ENCODE data around the gene ARHGEF16.

The ARHGEF16 gene

DNA sequence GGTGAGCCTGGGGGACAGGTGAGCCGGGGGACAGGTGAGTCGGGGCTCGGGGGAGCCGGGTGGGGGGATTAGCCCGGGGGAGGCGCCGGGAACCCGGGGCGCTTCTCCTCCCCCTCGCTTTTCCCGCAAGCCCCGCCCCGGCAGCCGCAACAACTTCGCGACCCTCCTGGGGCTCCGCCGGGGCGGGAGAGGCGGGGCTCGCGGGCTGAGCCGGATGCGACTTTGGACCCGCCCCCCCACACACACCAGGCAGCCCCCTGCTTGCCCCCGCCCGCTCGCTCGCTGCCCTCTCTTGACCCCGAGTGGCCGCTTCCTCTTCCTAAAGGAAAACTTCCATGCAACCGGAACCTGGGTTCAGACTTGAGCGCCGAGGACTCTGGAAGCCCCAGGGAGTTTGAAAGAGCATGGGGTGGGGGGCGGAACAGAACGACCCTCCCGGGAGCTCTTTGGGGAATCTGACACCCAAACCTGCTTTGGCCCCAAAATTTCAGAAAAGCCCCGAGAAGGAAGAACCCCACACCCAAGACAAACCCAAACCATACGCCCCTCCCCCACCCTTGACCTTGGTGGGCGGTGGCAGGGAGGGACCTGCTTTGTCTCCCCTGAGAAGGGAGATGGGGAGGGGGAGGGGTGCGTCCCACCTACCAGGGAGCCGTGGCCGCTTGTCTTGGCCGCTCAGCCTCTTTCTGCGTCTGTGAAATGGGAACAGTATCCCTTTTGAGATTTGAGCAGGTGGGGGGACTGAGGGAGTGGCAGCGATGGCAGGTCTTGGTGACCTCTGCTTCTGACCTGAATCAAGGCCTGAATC, 550 bp downstream of the ARHGEF16 start:
- ATAC-seq (ENCODE audit: low read depth) (peak; percentile 18; the same call in 2 of the 3 replicates), DNase-seq (ENCODE audit: low spot score) (no peak)
- Histone ChIP-seq H3K4me3 (ENCODE audit: severe bottlenecking) (peak overlapping the region; percentile 67), H3K36me3 (ENCODE audit: low read depth) (no peaks in the 10 kb centered on the region), H3K4me1 (ENCODE audit: insufficient read depth, poor library complexity, severe bottlenecking) (peaks cover 13% of the 10 kb centered on the region), H3K27ac (ENCODE audit: poor library complexity, severe bottlenecking) (peak overlapping the region; percentile 51), H3K9me3 (ENCODE audit: severe bottlenecking) (no peaks in the 10 kb centered on the region), H3K27me3 (ENCODE audit: insufficient read depth, poor library complexity, severe bottlenecking) (no peaks in the 10 kb centered on the region)
- TF ChIP-seq, protein P1, sequence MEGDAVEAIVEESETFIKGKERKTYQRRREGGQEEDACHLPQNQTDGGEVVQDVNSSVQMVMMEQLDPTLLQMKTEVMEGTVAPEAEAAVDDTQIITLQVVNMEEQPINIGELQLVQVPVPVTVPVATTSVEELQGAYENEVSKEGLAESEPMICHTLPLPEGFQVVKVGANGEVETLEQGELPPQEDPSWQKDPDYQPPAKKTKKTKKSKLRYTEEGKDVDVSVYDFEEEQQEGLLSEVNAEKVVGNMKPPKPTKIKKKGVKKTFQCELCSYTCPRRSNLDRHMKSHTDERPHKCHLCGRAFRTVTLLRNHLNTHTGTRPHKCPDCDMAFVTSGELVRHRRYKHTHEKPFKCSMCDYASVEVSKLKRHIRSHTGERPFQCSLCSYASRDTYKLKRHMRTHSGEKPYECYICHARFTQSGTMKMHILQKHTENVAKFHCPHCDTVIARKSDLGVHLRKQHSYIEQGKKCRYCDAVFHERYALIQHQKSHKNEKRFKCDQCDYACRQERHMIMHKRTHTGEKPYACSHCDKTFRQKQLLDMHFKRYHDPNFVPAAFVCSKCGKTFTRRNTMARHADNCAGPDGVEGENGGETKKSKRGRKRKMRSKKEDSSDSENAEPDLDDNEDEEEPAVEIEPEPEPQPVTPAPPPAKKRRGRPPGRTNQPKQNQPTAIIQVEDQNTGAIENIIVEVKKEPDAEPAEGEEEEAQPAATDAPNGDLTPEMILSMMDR (IDR thresholded peaks at IDR 0.05; ENCODE audit: poor library complexity, severe bottlenecking) = peak; percentile 1

DNA sequence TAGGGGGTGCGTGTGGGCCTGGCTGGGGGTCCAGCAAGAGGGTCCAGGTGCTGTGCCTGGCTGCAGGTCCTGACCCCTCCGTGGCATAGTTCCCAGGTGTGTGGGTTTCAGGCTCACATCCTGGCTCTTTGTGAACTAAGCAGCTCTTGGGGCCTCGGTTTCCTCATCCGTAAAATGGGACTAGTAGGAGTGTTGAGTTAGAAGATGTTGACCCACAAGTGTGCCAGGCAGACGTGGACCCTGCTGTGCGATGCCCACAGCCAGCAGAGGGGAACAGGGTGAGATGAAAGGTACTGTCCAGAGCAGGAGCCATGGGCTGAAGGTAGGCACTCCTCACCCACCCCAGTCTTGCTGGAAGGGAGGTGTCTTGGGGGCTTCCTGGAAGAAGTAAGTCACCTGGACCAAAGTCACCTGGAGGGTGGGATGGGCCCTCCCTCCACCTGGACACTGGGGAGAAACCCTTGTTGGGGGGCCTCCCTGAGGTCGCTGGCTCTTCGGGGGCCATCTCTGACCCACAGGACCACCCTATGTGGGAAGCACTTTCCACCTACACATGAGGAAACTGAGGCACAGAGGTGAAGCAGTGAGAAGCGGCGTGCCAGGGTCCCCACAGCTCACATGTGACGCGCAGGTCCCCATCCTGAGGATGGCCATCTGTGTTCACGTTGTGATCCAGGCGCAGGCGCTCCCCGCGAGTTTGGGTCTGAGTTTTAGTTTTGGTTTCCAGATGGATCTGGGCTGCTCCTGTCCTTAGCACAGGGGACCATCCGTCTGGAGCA, 1.4 kb downstream of the ARHGEF16 start:
- Histone ChIP-seq H3K36me3 (ENCODE audit: low read depth) (no peaks in the 10 kb centered on the region), H3K4me3 (ENCODE audit: severe bottlenecking) (peak overlapping the region; percentile 67), H3K9me3 (ENCODE audit: severe bottlenecking) (no peaks in the 10 kb centered on the region), H3K27ac (ENCODE audit: poor library complexity, severe bottlenecking) (peak overlapping the region; percentile 51), H3K4me1 (ENCODE audit: insufficient read depth, poor library complexity, severe bottlenecking) (peaks cover 21% of the 10 kb centered on the region), H3K27me3 (ENCODE audit: insufficient read depth, poor library complexity, severe bottlenecking) (no peaks in the 10 kb centered on the region)
- DNase-seq (ENCODE audit: low spot score) = no peak
- no peak for ATAC-seq (ENCODE audit: low read depth)
- TF ChIP-seq, protein P1 (IDR thresholded peaks at IDR 0.05; ENCODE audit: poor library complexity, severe bottlenecking) = no peak

DNA sequence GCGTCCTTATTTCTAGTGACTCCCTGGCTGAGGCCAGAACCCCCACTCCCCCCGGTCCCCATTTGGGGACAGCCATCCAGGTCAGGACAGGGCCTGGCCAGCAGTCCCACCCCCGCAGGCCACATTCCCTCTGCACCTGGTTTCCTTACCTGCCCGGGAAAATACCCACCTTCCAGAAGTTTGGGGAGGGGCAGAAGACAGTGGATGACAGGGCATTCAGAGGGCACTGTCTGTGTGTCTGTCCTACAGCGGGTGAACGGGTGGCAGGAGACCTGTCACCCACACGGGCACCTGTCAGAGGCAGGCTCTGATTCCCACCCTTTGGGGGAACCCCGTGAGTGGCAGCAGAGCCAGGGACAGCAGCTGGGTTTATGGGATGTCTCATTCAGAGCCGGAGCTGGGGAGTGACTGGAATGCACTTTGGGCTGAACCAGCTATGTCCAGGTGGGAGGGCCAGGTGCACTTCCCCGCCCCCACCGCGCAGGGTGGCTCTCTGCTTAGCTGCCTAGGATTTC, 2.0 kb downstream of the ARHGEF16 start:
- H3K4me1 ChIP-seq (ENCODE audit: insufficient read depth, poor library complexity, severe bottlenecking) = peaks cover 23% of the 10 kb centered on the region
- no peak for ATAC-seq (ENCODE audit: low read depth)
- no peaks in the 10 kb centered on the region; the same call in 1 of the 2 replicates for H3K36me3 ChIP-seq (ENCODE audit: low read depth)
- no peak for DNase-seq (ENCODE audit: low spot score)
- H3K27me3 ChIP-seq (ENCODE audit: insufficient read depth, poor library complexity, severe bottlenecking) = no peaks in the 10 kb centered on the region
- no peak overlapping the region for H3K4me3 ChIP-seq (ENCODE audit: severe bottlenecking)
- TF ChIP-seq, protein P1 (IDR thresholded peaks at IDR 0.05; ENCODE audit: poor library complexity, severe bottlenecking) = no peak
- H3K27ac ChIP-seq (ENCODE audit: poor library complexity, severe bottlenecking) = no peak overlapping the region
- no peaks in the 10 kb centered on the region for H3K9me3 ChIP-seq (ENCODE audit: severe bottlenecking)

DNA sequence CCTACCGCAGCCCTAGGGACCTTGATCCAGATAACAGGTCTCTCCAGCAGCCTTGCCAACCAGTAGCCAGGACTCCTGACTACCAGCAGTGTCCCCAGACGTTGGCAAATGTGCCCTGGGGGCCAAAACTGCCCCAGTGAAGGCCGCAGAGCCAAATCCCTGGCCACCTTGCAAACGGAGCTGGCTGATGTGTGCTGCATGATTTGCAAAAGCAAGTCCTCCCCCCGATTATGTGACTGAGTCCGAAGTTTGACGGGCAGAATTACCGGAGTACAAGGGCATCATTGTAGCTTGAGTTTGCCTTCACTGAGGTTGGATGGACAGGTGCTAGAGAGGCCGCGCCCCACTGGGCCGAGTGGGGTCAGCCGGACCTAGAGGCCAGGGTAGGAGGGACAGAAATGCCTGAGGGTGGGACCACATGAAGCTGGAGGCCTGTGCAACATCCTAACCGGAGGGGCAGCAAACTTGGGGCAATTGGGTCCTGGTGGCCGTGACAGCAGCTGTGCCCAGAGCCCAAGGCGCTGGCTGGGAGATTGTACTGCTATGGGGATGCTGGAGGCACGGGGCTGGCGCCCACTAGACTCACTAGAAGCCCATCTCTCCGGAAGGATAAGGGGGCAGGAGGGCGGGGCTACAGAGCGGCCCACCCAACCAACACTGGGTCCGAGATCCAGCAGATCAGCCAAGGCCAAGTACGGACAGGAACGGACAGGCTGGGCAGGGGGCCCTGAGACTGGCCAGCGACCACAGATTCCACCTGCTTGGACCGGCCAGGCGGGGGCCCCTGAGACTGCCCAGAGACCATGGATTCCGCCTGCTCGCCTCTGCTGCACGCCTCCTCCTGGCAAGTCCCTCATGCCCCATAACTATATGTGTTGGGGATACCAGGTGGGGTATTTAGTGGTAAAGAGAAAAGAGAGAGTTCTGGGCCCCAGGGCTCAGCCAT, 2.8 kb downstream of the ARHGEF16 start:
- Histone ChIP-seq H3K4me1 (ENCODE audit: insufficient read depth, poor library complexity, severe bottlenecking) (peaks cover 23% of the 10 kb centered on the region), H3K36me3 (ENCODE audit: low read depth) (no peaks in the 10 kb centered on the region; the same call in 1 of the 2 replicates), H3K9me3 (ENCODE audit: severe bottlenecking) (no peaks in the 10 kb centered on the region), H3K4me3 (ENCODE audit: severe bottlenecking) (no peak overlapping the region), H3K27me3 (ENCODE audit: insufficient read depth, poor library complexity, severe bottlenecking) (no peaks in the 10 kb centered on the region), H3K27ac (ENCODE audit: poor library complexity, severe bottlenecking) (no peak overlapping the region)
- TF ChIP-seq, protein P1 (IDR thresholded peaks at IDR 0.05; ENCODE audit: poor library complexity, severe bottlenecking) = no peak
- ATAC-seq (ENCODE audit: low read depth) (no peak), DNase-seq (ENCODE audit: low spot score) (no peak)
